ENCODE data around the gene FMO1. TPM values are rescaled to one million over a fixed set of nuclear protein-coding genes. Genes with fewer than 3 reads are reported as not detected.

FMO1 gene
- total and polyA plus RNA-seq, 2 of the 8 experiments (the other 6 are each of a cell fraction or from before 2014, with no cell fraction given): 0.11 TPM; not detected in 1

- no peaks in the 10 kb centered on the region for H4K20me1 ChIP-seq (replicated peaks in 1 of 2; ENCODE audit: control insufficient read depth in 1 of 2, insufficient read depth in 2 of 2, low read length in 2 of 2)
- 96% methylated on average over 4 of the region's 4 CpGs; no CpG with 5 or more reads in 1 of the 2 experiments for WGBS, 2 experiments (ENCODE audit: extremely low coverage in 1 of 2, insufficient coverage in 1 of 2, insufficient read length in 1 of 2, insufficient replicate concordance in 2 of 2, low coverage in 1 of 2, low lambda C conversion rate in 2 of 2, missing lambda C conversion rate in 1 of 2)
- no peaks in the 10 kb centered on the region for H3K9me3 ChIP-seq (ENCODE audit: insufficient read depth in 2 of 2, low read depth in 1 of 2, low read length in 1 of 2)
- no peak overlapping the region for H2AK5ac ChIP-seq (ENCODE audit: low read depth, low read length)
- peaks cover 9 to 16% (median 13%) of the 10 kb centered on the region in 4 experiments for H3K4me1 ChIP-seq (replicated peaks in 1 of 4; ENCODE audit: control insufficient read depth in 3 of 4, insufficient read depth in 4 of 4, low read length in 3 of 4)
- CTCF ChIA-PET (ENCODE audit: partially characterized antibody): interaction anchor here (1.2 to 6.2 kb wide), 3 partner anchors 10 to 51 kb away, joined by 6 to 43 read pairs (median 26); partner anchors contain the start of gene FMO1
- H2BK5ac ChIP-seq (ENCODE audit: low read depth, low read length): no peak overlapping the region
- H3K18ac ChIP-seq (ENCODE audit: extremely low read depth, low read length): no peak overlapping the region
- H3K4ac ChIP-seq (replicated peaks; ENCODE audit: insufficient read length, low read depth, low read length): no peak overlapping the region
- TF ChIP-seq SP4 (IDR thresholded peaks at IDR 0.05; ENCODE audit: low read length) (no peak), TBP (IDR thresholded peaks at IDR 0.05; ENCODE audit: low read depth, low read length) (no peak), SP2 (IDR thresholded peaks at IDR 0.05; ENCODE audit: low read length) (no peak)
- H3K4me3 ChIP-seq (ENCODE audit: extremely low read depth in 1 of 4, insufficient read depth in 2 of 4, low read depth in 3 of 4, low read length in 4 of 4): no peak overlapping the region
- no peak for FAIRE-seq
- no peak overlapping the region for H4K5ac ChIP-seq (ENCODE audit: insufficient read length, low read depth, low read length)
- no peak overlapping the region for H3K27ac ChIP-seq (ENCODE audit: low read depth, low read length)
- H4K91ac ChIP-seq (replicated peaks; ENCODE audit: insufficient read length, low read length): no peak overlapping the region
- no peak overlapping the region for H3K56ac ChIP-seq (replicated peaks; ENCODE audit: insufficient read length, low read depth, low read length)
- no peak overlapping the region for H2BK12ac ChIP-seq (ENCODE audit: low read depth, low read length)
- 0 out of 2 replicates have a peak overlapping the region, but pooled peaks have one; percentile 12 for H2BK15ac ChIP-seq (ENCODE audit: low read length)
- H3K79me1 ChIP-seq (ENCODE audit: low read depth, low read length): no peaks in the 10 kb centered on the region
- H3K4me2 ChIP-seq (ENCODE audit: insufficient read depth in 1 of 2, low read depth in 2 of 2, low read length in 2 of 2): no peak overlapping the region
- H3K23ac ChIP-seq (ENCODE audit: insufficient read length): no peak overlapping the region
- no peak overlapping the region for H4K8ac ChIP-seq (ENCODE audit: extremely low read depth, insufficient read depth, low read length)
- POLR2A ChIA-PET (ENCODE audit: partially characterized antibody): no interaction called here
- H2BK120ac ChIP-seq (replicated peaks; ENCODE audit: low read depth, low read length): no peak overlapping the region
- no peak overlapping the region for H2AFZ ChIP-seq (ENCODE audit: low read length)
- no peak overlapping the region for H3K9ac ChIP-seq (replicated peaks in 1 of 4; ENCODE audit: extremely low read depth in 1 of 4, low read depth in 3 of 4, low read length in 3 of 4)
- no peaks in the 10 kb centered on the region for H3K27me3 ChIP-seq (replicated peaks in 1 of 4; ENCODE audit: control insufficient read depth in 3 of 4, extremely low read depth in 1 of 4, insufficient read depth in 3 of 4, low read length in 3 of 4)
- H3K23me2 ChIP-seq (ENCODE audit: low read depth, low read length): no peaks in the 10 kb centered on the region
- no peaks in the 10 kb centered on the region for H3K79me2 ChIP-seq (ENCODE audit: control insufficient read depth in 1 of 2, insufficient read depth in 2 of 2, low read length in 2 of 2)
- no peak overlapping the region for H3K14ac ChIP-seq (ENCODE audit: insufficient read length)
- no peaks in the 10 kb centered on the region for H3K36me3 ChIP-seq (ENCODE audit: control insufficient read depth in 2 of 4, insufficient read depth in 4 of 4, low read length in 3 of 4)
- H2BK20ac ChIP-seq (ENCODE audit: low read length): no peak overlapping the region
- no peak for DNase-seq (ENCODE audit: low read depth in 1 of 2, low spot score in 2 of 2)
These were observed 13.0 kb downstream of the FMO1 start for GRCh38 chr1:171261336-171261735.

Measured in H1 (cell line).